HepG2 (cell line): Measurements from ENCODE around the gene LARP1. TPM values are rescaled to one million over a fixed set of nuclear protein-coding genes. Genes with fewer than 3 reads are reported as not detected.

ENCODE experiments used
- MED1 ChIP-seq: sonication (generic); formaldehyde crosslinking; IDR thresholded peaks from 2 replicates; pipeline ENCODE4 v1.4.0; 2020; ENCODE audit warnings: missing genetic modification reagents
- MLXIP ChIP-seq: sonication (generic); formaldehyde crosslinking; IDR thresholded peaks from 2 replicates; pipeline ENCODE4 v1.9.0; 2021; ENCODE audit warnings: missing genetic modification reagents, borderline replicate concordance
- SMAD3 ChIP-seq: sonication (generic); formaldehyde crosslinking; IDR thresholded peaks from 2 replicates; pipeline ENCODE4 v1.4.0; 2020; ENCODE audit warnings: missing genetic modification reagents
- ZNF142 ChIP-seq: sonication (generic); formaldehyde crosslinking; IDR thresholded peaks from 2 replicates; pipeline ENCODE4 v1.4.0; 2020; ENCODE audit warnings: missing genetic modification reagents
- ZNF687 ChIP-seq: sonication (generic); formaldehyde crosslinking; IDR thresholded peaks from 2 replicates; pipeline ENCODE4 v1.5.1; 2020; ENCODE audit warnings: mild to moderate bottlenecking, missing genetic modification reagents, moderate library complexity
- ZNF7 ChIP-seq: IDR thresholded peaks from 2 replicates; pipeline ENCODE4 v1.6.1; 2016; ENCODE audit warnings: missing biosample characterization, missing genetic modification reagents
- ZNF777 ChIP-seq: sonication (generic); formaldehyde crosslinking; IDR thresholded peaks from 2 replicates; pipeline ENCODE4 v1.4.0; 2020; ENCODE audit warnings: missing genetic modification reagents
- ZNF83 ChIP-seq: sonication (generic); formaldehyde crosslinking; IDR thresholded peaks from 2 replicates; pipeline ENCODE4 v1.4.0; 2020; ENCODE audit warnings: missing genetic modification reagents, mild to moderate bottlenecking, borderline replicate concordance
- polyA plus RNA-seq, 8 experiments: library from polyadenylated mRNA; depleted of rRNA in 3 of 8; stranded (reverse) in 7 of 8; unstranded in 1 of 8; fragments of >200 nt; fragmentation: Illumina TruSeq in 4 of 8; extraction: Trizol in 4 of 8; gene quantifications; 2 replicates each; pipeline versions ENCODE4 v1.2.1 to v1.2.3, GENCODE V29; 2011 to 2016; ENCODE audit warnings: low read depth in 4 of 8, missing spikeins in 1 of 8, mixed read lengths in 1 of 8; ENCODE audit not compliant: insufficient read depth in 1 of 8
- total RNA-seq, 5 experiments: library from RNA; depleted of rRNA; stranded (reverse); fragments of >200 nt; fragmentation: Illumina TruSeq; extraction: Trizol; gene quantifications; 2 replicates each; pipeline ENCODE4 v1.2.3, GENCODE V29; 2016; ENCODE audit warnings: low read depth in 1 of 5

LARP1 gene
- total and polyA plus RNA-seq, 2 of the 13 experiments (the other 11 are each of a cell fraction or from before 2014, with no cell fraction given): 45.2 to 61.4 TPM

GRCh38 chr5:154831451-154831850 lies 76.3 kb downstream of the LARP1 start (continued):
- TF ChIP-seq MLXIP (CRISPR knock-in tag) (no peak), ZNF142 (CRISPR knock-in tag) (no peak), ZNF687 (CRISPR knock-in tag) (no peak), ZNF777 (CRISPR knock-in tag) (no peak), ZNF83 (no peak), MED1 (CRISPR knock-in tag) (no peak), ZNF7 (CRISPR knock-in tag) (no peak), SMAD3 (CRISPR knock-in tag) (no peak)
